Endothelial cell of umbilical vein (primary cell): ENCODE measurements around the gene GRIK3.

ENCODE experiments used
- CTCF ChIP-seq, 2 donors: IDR thresholded peaks; 1 replicate in 1 of 2; 2 replicates in 1 of 2; pipeline ENCODE4 v1.5.1; 2011; ENCODE audit warnings: low read length in 2 of 2, mild to moderate bottlenecking in 2 of 2, moderate library complexity in 2 of 2, control low read depth in 1 of 2, inconsistent platforms in 1 of 2, low read depth in 1 of 2; ENCODE audit not compliant: insufficient read depth in 1 of 2; ENCODE audit errors: extremely low read depth in 1 of 2
- EZH2 ChIP-seq: IDR thresholded peaks from 2 replicates; pipeline ENCODE4 v1.6.1; 2012; ENCODE audit warnings: borderline replicate concordance, low read depth, mild to moderate bottlenecking, moderate library complexity, low read length, inconsistent platforms; ENCODE audit not compliant: severe bottlenecking
- JUN ChIP-seq: IDR thresholded peaks from 2 replicates; pipeline ENCODE4 v1.6.1; 2011; ENCODE audit warnings: borderline replicate concordance, low read depth; ENCODE audit not compliant: insufficient read length, insufficient read depth
- MYC ChIP-seq: IDR thresholded peaks from one replicate; pipeline ENCODE4 v1.6.1; 2011; ENCODE audit warnings: mild to moderate bottlenecking, low read depth, low read length
- POLR2A ChIP-seq: IDR thresholded peaks from 2 replicates; pipeline ENCODE4 v1.6.1; 2012; ENCODE audit warnings: low read depth, mild to moderate bottlenecking, control low read depth, low read length
- POLR2AphosphoS5 ChIP-seq: IDR thresholded peaks from 2 replicates; pipeline ENCODE4 v1.6.1; 2012; ENCODE audit warnings: low read depth, mild to moderate bottlenecking, control low read depth, low read length, moderate library complexity; ENCODE audit not compliant: insufficient read depth

DNA sequence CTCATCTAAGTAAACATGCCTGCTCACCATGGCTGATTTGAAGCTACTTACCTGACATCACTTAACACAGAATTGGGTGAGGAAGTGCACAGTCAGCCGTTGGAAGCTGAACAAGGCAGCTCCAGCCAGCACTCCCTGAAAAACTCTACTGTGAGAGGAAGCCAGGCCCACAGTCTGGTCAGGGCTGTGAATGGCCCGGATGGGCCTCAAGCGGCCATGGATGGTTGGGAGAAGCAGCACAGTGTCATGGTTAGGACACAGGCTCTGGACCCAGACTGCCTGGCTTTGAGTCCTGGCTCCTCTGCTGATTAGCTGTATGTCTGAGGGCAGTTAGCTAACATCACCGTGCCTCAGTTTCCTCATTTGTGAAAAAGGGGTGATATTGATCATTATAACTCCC, 267.8 kb downstream of the GRIK3 start:
- TF ChIP-seq CTCF (IDR thresholded peaks at IDR 0.05; ENCODE audit: extremely low read depth in 1 of 2, insufficient read depth in 1 of 2, low read depth in 1 of 2, low read length in 2 of 2) (no peak), POLR2AphosphoS5 (no peak), POLR2A (no peak), JUN (no peak), MYC (no peak), EZH2 (no peak)
